SK-N-SH treated with all-trans-retinoic acid at 6 μM for 48 hours (cell line): ENCODE measurements around the gene AVEN.

Source experiments
- ATAC-seq: fragments of 200-7000 bp; cut with Tn5 transposase; 3 replicates; pipeline ENCODE4 v1.9.1; 2020; ENCODE audit warnings: mild to moderate bottlenecking, moderate library complexity
- BACH2 ChIP-seq: fragments of 250-450 bp; sonication (Bioruptor Pico); IDR thresholded peaks from 2 replicates; pipeline ENCODE4 v1.9.0; 2021; ENCODE audit warnings: mild to moderate bottlenecking, borderline replicate concordance
- CSDC2 ChIP-seq: fragments of 250-450 bp; sonication (Bioruptor Pico); IDR thresholded peaks from 2 replicates; pipeline ENCODE4 v1.5.0; 2020; ENCODE audit warnings: mild to moderate bottlenecking, moderate library complexity
- ESRRG ChIP-seq: fragments of 250-450 bp; sonication (Bioruptor Pico); IDR thresholded peaks from 2 replicates; pipeline ENCODE4 v1.6.1; 2021; ENCODE audit warnings: mild to moderate bottlenecking
- GLIS3 ChIP-seq: fragments of 250-450 bp; sonication (Bioruptor Pico); IDR thresholded peaks from 2 replicates; pipeline ENCODE4 v1.5.0; 2020; ENCODE audit warnings: mild to moderate bottlenecking, moderate library complexity
- ISL1 ChIP-seq: fragments of 250-450 bp; sonication (Bioruptor Pico); IDR thresholded peaks from 2 replicates; pipeline ENCODE4 v2.1.2; 2022; ENCODE audit warnings: mild to moderate bottlenecking, moderate library complexity
- PPARA ChIP-seq: fragments of 250-450 bp; sonication (Bioruptor Pico); IDR thresholded peaks from 2 replicates; pipeline ENCODE4 v1.5.0; 2020; ENCODE audit warnings: mild to moderate bottlenecking, borderline replicate concordance
- RARB ChIP-seq: fragments of 250-450 bp; sonication (Bioruptor Pico); IDR thresholded peaks from 2 replicates; pipeline ENCODE4 v1.8.0; 2021; ENCODE audit warnings: mild to moderate bottlenecking, moderate library complexity
- SNAI2 ChIP-seq: fragments of 250-450 bp; sonication (Bioruptor Pico); IDR thresholded peaks from 2 replicates; pipeline ENCODE4 v1.5.0; 2020; ENCODE audit warnings: mild to moderate bottlenecking, moderate library complexity
- TCF4 ChIP-seq: fragments of 250-450 bp; sonication (Bioruptor Pico); IDR thresholded peaks from 2 replicates; pipeline ENCODE4 v1.8.0; 2021; ENCODE audit warnings: mild to moderate bottlenecking, moderate library complexity, borderline replicate concordance
- TOX ChIP-seq: fragments of 250-450 bp; sonication (Bioruptor Pico); IDR thresholded peaks from 2 replicates; pipeline ENCODE4 v1.8.0; 2021; ENCODE audit warnings: mild to moderate bottlenecking, moderate library complexity, borderline replicate concordance
- ZC3H10 ChIP-seq: fragments of 250-450 bp; sonication (Bioruptor Pico); IDR thresholded peaks from 2 replicates; pipeline ENCODE4 v1.5.1; 2021; ENCODE audit warnings: mild to moderate bottlenecking, moderate library complexity
- ZFP3 ChIP-seq: fragments of 250-450 bp; sonication (Bioruptor Pico); IDR thresholded peaks from 2 replicates; pipeline ENCODE4 v1.5.0; 2020; ENCODE audit warnings: mild to moderate bottlenecking, moderate library complexity
- ZNF70 ChIP-seq: fragments of 450-650 bp; formaldehyde crosslinking; IDR thresholded peaks from 2 replicates; pipeline ENCODE4 v1.5.0; 2020; ENCODE audit warnings: mild to moderate bottlenecking, moderate library complexity
- ZNF8 ChIP-seq: fragments of 450-650 bp; formaldehyde crosslinking; IDR thresholded peaks from 2 replicates; pipeline ENCODE4 v1.5.0; 2020; ENCODE audit warnings: mild to moderate bottlenecking, moderate library complexity
- TF ChIP-seq, protein P1 (sequence below): fragments of 250-450 bp; sonication (Bioruptor Pico); IDR thresholded peaks from 2 replicates; pipeline ENCODE4 v1.5.0; 2020; ENCODE audit warnings: mild to moderate bottlenecking, moderate library complexity
- TF ChIP-seq, protein P2 (sequence below): fragments of 250-450 bp; sonication (Bioruptor Pico); IDR thresholded peaks from 2 replicates; pipeline ENCODE4 v1.8.0; 2021; ENCODE audit warnings: low read depth, mild to moderate bottlenecking, moderate library complexity, borderline replicate concordance
- TF ChIP-seq, protein P3 (sequence below): fragments of 250-450 bp; sonication (Bioruptor Pico); IDR thresholded peaks from 2 replicates; pipeline ENCODE4 v1.5.1; 2021; ENCODE audit warnings: mild to moderate bottlenecking, moderate library complexity
- TF ChIP-seq, protein P4 (sequence below): fragments of 250-450 bp; sonication (Bioruptor Pico); IDR thresholded peaks from 2 replicates; pipeline ENCODE4 v1.8.0; 2020; ENCODE audit warnings: mild to moderate bottlenecking, moderate library complexity, borderline replicate concordance

AVEN gene

DNA sequence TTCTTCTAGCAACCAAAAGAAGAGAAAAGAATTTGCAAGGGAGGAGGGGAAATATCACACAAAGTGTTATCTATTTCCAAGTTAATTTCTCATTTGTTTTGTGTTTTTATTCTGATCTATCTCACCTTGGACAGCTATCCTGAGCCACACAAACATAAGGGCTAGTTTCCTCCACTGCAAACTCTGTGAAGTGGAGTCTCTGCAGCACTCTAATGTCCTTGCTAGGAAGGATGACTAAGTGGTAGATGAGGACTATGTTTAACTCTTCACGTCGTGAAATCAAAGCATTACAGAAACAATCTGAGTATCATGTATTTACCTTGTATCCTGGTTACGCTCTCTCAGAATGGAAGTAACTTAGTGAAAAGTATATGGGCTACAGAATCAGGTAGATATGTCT lies 104.6 kb downstream of the AVEN start (continued):
- TF ChIP-seq, protein P1, sequence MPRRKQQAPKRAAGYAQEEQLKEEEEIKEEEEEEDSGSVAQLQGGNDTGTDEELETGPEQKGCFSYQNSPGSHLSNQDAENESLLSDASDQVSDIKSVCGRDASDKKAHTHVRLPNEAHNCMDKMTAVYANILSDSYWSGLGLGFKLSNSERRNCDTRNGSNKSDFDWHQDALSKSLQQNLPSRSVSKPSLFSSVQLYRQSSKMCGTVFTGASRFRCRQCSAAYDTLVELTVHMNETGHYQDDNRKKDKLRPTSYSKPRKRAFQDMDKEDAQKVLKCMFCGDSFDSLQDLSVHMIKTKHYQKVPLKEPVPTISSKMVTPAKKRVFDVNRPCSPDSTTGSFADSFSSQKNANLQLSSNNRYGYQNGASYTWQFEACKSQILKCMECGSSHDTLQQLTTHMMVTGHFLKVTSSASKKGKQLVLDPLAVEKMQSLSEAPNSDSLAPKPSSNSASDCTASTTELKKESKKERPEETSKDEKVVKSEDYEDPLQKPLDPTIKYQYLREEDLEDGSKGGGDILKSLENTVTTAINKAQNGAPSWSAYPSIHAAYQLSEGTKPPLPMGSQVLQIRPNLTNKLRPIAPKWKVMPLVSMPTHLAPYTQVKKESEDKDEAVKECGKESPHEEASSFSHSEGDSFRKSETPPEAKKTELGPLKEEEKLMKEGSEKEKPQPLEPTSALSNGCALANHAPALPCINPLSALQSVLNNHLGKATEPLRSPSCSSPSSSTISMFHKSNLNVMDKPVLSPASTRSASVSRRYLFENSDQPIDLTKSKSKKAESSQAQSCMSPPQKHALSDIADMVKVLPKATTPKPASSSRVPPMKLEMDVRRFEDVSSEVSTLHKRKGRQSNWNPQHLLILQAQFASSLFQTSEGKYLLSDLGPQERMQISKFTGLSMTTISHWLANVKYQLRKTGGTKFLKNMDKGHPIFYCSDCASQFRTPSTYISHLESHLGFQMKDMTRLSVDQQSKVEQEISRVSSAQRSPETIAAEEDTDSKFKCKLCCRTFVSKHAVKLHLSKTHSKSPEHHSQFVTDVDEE, result no peak
- TF ChIP-seq TCF4 (CRISPR knock-in tag) (no peak), TOX (CRISPR knock-in tag) (no peak), PPARA (CRISPR knock-in tag) (no peak), ZC3H10 (CRISPR knock-in tag) (no peak), GLIS3 (CRISPR knock-in tag) (no peak)
- TF ChIP-seq, protein P2, sequence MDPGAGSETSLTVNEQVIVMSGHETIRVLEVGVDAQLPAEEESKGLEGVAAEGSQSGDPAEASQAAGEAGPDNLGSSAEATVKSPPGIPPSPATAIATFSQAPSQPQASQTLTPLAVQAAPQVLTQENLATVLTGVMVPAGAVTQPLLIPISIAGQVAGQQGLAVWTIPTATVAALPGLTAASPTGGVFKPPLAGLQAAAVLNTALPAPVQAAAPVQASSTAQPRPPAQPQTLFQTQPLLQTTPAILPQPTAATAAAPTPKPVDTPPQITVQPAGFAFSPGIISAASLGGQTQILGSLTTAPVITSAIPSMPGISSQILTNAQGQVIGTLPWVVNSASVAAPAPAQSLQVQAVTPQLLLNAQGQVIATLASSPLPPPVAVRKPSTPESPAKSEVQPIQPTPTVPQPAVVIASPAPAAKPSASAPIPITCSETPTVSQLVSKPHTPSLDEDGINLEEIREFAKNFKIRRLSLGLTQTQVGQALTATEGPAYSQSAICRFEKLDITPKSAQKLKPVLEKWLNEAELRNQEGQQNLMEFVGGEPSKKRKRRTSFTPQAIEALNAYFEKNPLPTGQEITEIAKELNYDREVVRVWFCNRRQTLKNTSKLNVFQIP (CRISPR knock-in tag), result no peak

DNA sequence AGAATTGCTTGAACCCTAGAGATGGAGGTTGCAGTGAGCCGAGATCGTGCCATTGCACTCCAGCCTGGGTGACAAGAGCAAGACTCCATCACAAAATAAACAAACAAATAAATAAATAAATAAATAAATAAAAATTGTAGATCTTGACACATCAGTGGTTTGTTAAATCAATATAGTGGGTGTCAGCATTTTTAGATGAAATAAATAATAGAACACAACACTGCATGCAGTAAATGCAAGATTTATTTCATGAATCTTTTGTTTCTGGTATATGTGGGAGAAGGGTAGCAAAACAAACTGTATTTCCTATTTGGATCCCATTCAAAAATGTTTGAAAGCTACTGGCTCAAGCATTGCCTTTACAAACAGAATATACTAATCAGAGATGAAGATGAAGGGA lies 106.3 kb downstream of the AVEN start:
- no peak for TF ChIP-seq TCF4 (CRISPR knock-in tag)
- TF ChIP-seq CSDC2, result no peak
- ATAC-seq, result no peak

DNA sequence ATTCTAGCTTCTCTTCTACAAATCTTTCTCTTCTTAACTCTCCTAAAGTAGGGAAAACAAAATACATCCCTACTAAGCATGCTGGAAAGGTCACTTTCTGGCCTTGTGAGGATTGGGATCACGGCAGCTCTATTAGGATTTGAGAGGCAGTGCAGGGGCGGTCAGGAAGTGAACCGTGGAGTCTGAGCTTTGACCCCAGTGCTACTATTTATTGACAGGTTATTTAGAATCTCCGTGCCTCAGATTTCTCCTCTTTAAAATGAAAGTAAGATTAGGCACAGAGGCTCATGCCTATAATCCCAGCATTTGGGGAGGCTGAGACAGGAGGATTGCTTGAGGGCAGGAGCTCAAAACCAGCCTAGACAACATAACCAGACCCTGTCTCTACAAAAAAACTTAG lies 112.7 kb downstream of the AVEN start:
- TF ChIP-seq CSDC2, result no peak
- TF ChIP-seq, protein P3, sequence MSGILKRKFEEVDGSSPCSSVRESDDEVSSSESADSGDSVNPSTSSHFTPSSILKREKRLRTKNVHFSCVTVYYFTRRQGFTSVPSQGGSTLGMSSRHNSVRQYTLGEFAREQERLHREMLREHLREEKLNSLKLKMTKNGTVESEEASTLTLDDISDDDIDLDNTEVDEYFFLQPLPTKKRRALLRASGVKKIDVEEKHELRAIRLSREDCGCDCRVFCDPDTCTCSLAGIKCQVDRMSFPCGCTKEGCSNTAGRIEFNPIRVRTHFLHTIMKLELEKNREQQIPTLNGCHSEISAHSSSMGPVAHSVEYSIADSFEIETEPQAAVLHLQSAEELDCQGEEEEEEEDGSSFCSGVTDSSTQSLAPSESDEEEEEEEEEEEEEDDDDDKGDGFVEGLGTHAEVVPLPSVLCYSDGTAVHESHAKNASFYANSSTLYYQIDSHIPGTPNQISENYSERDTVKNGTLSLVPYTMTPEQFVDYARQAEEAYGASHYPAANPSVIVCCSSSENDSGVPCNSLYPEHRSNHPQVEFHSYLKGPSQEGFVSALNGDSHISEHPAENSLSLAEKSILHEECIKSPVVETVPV (CRISPR knock-in tag), result no peak
- TF ChIP-seq, protein P1, result no peak
- TF ChIP-seq RARB (CRISPR knock-in tag), result no peak
- no peak for TF ChIP-seq ZNF70 (CRISPR knock-in tag)
- TF ChIP-seq ZNF8 (CRISPR knock-in tag), result no peak
- no peak for ATAC-seq

DNA sequence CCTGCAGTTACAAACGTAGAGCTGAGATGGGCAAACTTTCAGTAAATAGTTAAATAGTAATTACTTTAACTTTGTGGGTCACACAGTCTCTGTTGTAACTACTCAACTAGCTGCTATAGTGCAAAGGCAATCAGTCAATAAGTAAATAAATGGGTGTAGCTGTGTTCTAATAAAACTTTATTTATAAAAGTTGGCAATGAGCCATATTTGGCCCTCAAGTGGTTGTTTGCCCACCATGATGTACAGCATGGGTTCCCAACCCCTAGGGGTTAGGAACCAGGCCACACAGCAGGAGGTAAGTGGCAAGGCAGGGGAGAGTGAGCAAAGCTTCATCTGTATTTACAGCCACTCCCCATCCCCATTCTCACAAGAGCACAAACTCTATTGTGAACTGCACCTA lies 115.6 kb downstream of the AVEN start:
- TF ChIP-seq RARB (CRISPR knock-in tag), result no peak
- TF ChIP-seq ZNF70 (CRISPR knock-in tag), result no peak
- no peak for TF ChIP-seq ZFP3 (CRISPR knock-in tag)
- no peak for TF ChIP-seq CSDC2
- TF ChIP-seq, protein P2 (CRISPR knock-in tag), result no peak
- TF ChIP-seq, protein P4, sequence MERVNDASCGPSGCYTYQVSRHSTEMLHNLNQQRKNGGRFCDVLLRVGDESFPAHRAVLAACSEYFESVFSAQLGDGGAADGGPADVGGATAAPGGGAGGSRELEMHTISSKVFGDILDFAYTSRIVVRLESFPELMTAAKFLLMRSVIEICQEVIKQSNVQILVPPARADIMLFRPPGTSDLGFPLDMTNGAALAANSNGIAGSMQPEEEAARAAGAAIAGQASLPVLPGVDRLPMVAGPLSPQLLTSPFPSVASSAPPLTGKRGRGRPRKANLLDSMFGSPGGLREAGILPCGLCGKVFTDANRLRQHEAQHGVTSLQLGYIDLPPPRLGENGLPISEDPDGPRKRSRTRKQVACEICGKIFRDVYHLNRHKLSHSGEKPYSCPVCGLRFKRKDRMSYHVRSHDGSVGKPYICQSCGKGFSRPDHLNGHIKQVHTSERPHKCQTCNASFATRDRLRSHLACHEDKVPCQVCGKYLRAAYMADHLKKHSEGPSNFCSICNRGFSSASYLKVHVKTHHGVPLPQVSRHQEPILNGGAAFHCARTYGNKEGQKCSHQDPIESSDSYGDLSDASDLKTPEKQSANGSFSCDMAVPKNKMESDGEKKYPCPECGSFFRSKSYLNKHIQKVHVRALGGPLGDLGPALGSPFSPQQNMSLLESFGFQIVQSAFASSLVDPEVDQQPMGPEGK (CRISPR knock-in tag), result no peak
- no peak for TF ChIP-seq TCF4 (CRISPR knock-in tag)
- no peak for TF ChIP-seq ISL1
- TF ChIP-seq ESRRG, result no peak
- no peak for TF ChIP-seq SNAI2 (CRISPR knock-in tag)
- TF ChIP-seq, protein P1, result no peak
- TF ChIP-seq BACH2 (CRISPR knock-in tag), result no peak
- ATAC-seq, result no peak
